HG03520 (cell line): ENCODE data around the gene PRR22.

Experiments used
- ATAC-seq: cut with Tn5 transposase; IDR thresholded peaks from one replicate; pipeline ENCODE4 v1.9.1; 2021; ENCODE audit warnings: mild to moderate bottlenecking, moderate library complexity; ENCODE audit not compliant: unreplicated experiment

Gene PRR22

GRCh38 chr19:5784581-5785147, at the start of gene PRR22:
PRR22 (minus strand) TSS chr19:5784746; CDS start chr19:5784660, 86 bp downstream.
- no peak for ATAC-seq

- no peak for ATAC-seq
These were observed 48.1 kb upstream of the PRR22 start for GRCh38 chr19:5832527-5833216.

- no peak for ATAC-seq
These were observed 47.5 kb upstream of the PRR22 start for GRCh38 chr19:5832061-5832460.

GRCh38 chr19:5831159-5831558, 46.6 kb upstream of the PRR22 start:
- ATAC-seq = no peak

GRCh38 chr19:5829567-5830310, 45.2 kb upstream of the PRR22 start:
- ATAC-seq = no peak

GRCh38 chr19:5828661-5829566, 44.4 kb upstream of the PRR22 start:
- ATAC-seq = no peak

- peak; percentile 69 for ATAC-seq
These were observed 43.5 kb upstream of the PRR22 start for GRCh38 chr19:5827891-5828660.

GRCh38 chr19:5827342-5827890, 42.9 kb upstream of the PRR22 start:
- ATAC-seq = no peak

GRCh38 chr19:5826531-5827341, 42.2 kb upstream of the PRR22 start:
- ATAC-seq = no peak

- ATAC-seq = no peak
These were observed 40.6 kb upstream of the PRR22 start for GRCh38 chr19:5825178-5825577.

- ATAC-seq = no peak
These were observed 40.2 kb upstream of the PRR22 start for GRCh38 chr19:5824751-5825150.

- ATAC-seq = no peak
These were observed 39.2 kb upstream of the PRR22 start for GRCh38 chr19:5823579-5824281.

GRCh38 chr19:5822181-5822844, 37.8 kb upstream of the PRR22 start:
- ATAC-seq = no peak

GRCh38 chr19:5821521-5822180, 37.1 kb upstream of the PRR22 start:
- no peak for ATAC-seq

GRCh38 chr19:5820785-5821184, 36.2 kb upstream of the PRR22 start:
- ATAC-seq = no peak

GRCh38 chr19:5818594-5818993, 34.0 kb upstream of the PRR22 start:
- ATAC-seq = no peak

- no peak for ATAC-seq
These were observed 32.7 kb upstream of the PRR22 start for GRCh38 chr19:5817218-5817617.

- ATAC-seq = no peak
These were observed 30.3 kb upstream of the PRR22 start for GRCh38 chr19:5814852-5815246.
